CD4-positive, alpha-beta T cell treated with Interferon alpha-2 for 1 hour (primary cell): ENCODE results near the gene NUBP2.

Experiments used
- DNase-seq, 2 donors: peaks; one replicate each; pipeline ENCODE4 v3.0.0-alpha.2; 2020 to 2022

Gene NUBP2

DNA sequence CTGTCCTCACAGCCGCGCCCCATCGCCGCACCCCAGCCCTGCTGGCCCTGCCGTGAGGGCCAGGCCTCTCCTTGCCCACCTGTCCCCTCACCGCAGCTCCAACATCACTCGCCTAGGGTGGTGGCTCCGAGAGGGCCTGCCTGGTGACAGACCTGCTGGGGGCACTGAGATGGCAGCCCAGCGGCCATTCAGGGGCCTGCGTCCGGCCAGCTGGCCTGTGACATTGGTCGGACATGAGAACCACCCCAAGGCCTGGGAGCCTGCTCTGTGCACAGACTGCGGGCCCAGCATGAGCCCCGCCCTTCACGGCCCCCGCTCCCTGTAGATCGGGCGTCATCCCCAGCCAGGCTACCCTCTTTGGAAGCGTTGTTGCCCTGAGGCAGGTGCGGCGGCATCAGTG is 23.2 kb upstream of the NUBP2 start:
- no peak for DNase-seq

DNA sequence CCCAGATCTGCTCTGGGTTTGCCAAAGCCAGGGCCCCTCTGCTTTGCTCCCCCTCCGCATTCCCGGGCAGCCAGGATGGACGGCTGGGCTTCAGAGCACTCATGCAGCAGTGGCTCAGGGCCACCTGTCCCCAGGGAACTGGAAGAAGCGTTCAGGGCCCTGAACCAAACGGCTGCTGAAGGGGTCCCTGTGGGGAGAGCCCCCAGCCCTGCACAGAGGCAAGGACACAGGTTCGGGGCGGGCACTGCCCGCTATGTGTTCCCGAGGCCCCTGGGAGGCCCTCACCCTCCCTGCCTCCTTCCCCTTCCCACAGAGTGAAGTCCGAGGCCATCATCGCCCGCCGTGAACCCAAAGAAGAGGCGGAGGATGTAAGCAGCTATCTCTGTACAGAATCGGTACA is 21.8 kb upstream of the NUBP2 start:
- DNase-seq: no peak

- DNase-seq: no peak
These were observed 21.0 kb upstream of the NUBP2 start for GRCh38 chr16:1761751-1762150.

- no peak for DNase-seq
These were observed 20.4 kb upstream of the NUBP2 start for GRCh38 chr16:1762196-1762878.

DNA sequence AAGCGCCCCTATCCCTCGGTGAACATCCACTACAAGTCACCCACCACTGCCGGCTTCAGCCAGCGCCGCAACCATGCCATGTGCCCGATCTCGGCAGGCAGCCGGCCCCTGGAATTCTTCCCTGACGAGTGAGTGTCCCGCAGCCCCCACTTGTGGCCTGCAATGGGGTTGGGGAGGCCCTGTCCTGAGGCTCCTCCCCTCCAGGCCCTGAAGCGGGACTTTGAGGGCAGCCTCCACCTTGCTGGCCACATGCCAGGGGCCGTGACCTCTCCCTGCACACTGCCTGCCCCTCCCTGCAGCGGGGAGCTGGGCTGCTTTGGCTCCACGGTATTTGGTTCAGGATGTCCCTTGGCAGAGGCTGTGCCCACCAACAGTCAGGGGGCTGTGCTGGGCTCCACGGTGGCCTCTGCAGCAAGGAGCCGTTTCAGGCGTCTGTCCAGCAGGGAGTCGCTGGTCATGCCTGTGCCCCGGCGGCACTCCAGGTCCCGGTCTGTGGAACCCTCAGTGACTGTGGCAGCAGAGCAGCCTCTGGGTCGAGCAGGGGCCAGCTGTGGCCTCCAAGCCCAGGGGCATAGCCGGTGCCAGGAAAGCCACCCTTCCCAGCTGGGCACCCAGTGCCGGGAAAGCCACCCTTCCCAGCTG is 19.8 kb upstream of the NUBP2 start:
- no peak for DNase-seq

DNA sequence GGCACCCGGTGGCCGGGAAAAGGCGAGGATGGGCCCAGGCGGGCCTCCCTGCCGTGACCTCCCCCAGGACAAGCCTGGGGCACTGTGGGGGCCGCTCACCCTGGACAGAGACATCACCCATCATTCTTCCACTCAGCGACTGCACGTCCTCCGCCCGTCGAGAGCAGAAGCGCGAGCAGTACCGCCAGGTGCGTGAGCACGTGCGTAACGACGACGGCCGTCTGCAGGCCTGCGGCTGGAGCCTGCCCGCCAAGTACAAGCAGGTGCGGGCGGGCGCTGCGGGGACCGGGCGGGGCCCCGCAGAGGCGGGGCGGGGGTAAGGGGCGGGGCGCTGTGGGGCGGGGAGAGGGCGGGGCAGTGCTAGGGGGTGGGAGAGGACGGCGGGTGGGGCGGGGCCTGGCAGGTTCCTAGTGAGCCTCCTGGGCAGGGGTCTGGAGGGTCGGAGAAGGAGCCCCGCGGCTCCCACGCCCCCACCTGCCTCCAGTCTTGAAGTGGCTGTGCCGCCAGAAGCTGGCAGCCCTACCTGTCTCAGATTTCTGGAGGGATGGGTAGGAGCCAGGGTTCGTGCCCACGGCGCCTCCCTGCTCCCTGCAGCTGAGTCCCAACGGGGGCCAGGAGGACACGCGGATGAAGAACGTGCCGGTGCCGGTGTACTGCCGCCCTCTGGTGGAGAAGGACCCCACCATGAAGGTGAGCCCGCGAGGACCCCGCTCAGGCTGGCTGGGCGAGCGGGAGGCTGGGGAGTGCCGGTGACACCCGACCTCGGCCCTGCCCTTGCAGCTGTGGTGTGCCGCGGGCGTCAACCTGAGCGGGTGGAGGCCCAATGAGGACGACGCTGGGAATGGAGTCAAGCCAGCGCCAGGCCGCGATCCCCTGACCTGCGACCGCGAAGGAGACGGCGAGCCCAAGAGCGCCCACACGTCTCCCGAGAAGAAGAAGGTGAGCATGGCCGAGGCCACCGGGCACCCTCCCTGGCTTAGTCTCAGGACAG is 18.9 kb upstream of the NUBP2 start:
- DNase-seq: no peak

- no peak for DNase-seq
These were observed 17.8 kb upstream of the NUBP2 start for GRCh38 chr16:1764971-1765370.

- DNase-seq: no peak
These were observed 16.9 kb upstream of the NUBP2 start for GRCh38 chr16:1765826-1766225.

- no peak for DNase-seq
These were observed 16.5 kb upstream of the NUBP2 start for GRCh38 chr16:1766231-1766630.

- no peak for DNase-seq
These were observed 16.1 kb upstream of the NUBP2 start for GRCh38 chr16:1766701-1767100.

DNA sequence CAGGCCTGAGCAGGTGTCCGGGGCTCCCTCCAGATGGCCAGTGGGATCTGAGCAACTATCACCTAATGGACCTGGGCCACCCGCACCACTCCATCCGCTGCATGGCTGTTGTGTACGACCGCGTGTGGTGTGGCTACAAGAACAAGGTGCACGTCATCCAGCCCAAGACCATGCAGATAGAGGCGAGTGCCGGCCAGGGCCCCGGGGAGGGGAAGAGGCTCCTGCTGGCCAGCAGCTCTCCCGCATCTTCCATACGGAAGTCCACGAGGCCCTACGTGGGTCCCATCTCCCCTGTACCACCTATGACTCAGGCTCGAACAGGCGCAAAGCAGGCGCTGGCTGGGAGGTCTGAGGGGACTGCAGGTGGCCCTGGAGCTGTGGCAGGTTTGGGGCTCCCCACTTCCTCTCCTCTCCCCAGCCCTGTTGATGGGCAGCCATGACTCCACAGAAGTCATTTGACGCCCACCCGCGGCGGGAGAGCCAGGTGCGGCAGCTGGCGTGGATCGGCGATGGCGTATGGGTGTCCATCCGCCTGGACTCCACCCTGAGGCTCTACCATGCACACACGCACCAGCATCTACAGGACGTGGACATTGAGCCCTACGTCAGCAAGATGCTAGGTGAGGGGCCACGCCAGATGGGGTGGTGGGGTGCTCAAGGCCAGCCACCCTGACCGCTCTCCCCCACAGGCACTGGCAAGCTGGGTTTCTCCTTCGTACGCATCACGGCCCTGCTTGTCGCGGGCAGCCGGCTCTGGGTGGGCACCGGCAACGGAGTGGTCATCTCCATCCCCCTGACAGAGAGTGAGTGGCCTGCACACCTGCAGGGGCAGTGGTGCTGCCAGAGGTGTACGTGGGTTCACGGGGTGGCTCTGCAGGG is 15.4 kb upstream of the NUBP2 start:
- DNase-seq: no peak

DNA sequence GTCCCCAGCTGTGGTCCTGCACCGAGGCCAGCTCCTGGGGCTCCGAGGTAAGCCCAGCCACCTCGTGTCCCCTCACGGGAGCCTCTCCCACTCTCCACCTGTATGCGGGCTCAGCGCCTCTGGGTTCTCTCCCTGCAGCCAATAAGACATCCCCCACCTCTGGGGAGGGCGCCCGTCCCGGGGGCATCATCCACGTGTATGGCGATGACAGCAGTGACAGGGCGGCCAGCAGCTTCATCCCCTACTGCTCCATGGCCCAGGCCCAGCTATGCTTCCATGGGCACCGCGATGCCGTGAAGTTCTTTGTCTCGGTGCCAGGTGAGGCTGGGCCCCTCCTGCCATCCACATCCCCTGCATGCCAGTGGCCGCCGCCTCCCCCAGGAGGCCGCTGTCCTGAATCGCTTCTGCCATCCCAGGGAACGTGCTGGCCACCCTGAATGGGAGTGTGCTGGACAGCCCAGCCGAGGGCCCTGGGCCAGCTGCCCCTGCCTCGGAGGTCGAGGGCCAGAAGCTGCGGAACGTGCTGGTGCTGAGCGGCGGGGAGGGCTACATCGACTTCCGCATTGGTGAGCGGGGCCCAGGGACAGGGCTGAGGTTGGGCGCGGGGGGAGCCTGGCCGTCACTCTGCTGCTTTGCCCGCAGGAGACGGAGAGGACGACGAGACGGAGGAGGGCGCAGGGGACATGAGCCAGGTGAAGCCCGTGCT is 14.5 kb upstream of the NUBP2 start:
- DNase-seq: no peak

GRCh38 chr16:1768767-1769401 is 13.9 kb upstream of the NUBP2 start:
- no peak for DNase-seq

- no peak for DNase-seq
These were observed 13.1 kb upstream of the NUBP2 start for GRCh38 chr16:1769402-1770300.

GRCh38 chr16:1770328-1771187 is 12.2 kb upstream of the NUBP2 start:
- peak; percentile 31 to 64 for DNase-seq

DNA sequence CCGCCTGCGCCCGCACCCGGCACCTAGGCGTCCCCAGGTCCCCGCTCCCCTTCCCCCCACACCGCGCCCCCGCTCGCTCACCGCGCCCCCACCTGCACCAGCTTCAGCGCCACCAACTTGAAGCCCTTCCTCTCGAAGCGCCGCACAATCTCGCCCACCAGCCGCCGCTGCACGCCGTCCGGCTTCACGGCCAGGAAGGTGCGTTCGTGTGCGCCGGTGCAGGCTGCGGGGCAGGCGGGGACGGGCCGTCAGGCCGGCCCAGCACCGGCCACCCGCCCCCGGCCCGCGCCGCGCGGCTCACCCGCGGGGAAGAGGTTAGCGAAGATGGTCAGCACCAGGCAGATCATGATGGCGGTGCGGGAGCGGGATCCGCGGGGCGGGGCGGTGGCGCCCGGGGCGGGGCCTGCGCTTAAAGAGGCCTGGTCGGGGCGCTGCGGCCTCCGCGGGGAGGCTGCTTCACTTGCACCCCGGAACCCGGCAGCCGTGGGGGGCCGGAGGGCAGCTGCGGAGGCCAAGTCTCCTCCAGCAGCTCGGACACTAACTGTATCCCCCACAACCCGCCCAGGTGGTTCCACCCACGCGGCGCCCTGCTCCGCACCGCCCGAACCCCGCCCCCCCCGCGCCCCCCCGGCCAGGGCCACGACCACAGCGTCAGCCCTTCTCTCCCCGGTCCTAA is 11.4 kb upstream of the NUBP2 start, which contains the start of gene NME3:
Gene NME3, minus strand, starts transcription at position 356 of the 676 bp plus-strand sequence. Its CDS starts 9 bp downstream, at position 347.
- peak; percentile 59 to 77 for DNase-seq

- DNase-seq: no peak
These were observed 10.8 kb upstream of the NUBP2 start for GRCh38 chr16:1771864-1772361.

- peak in 1 of 2 donors; percentile 37 for DNase-seq
These were observed 10.3 kb upstream of the NUBP2 start, which contains the start of gene EME2 for GRCh38 chr16:1772362-1772907. TSS of gene EME2 (plus strand) at chr16:1772810. CDS start at chr16:1773228, 418 bp downstream.
